ENCODE measurements around the gene TTC23. TPM values are rescaled to one million over a fixed set of nuclear protein-coding genes. Genes with fewer than 3 reads are reported as not detected.
"Not testable (repeated sequence)": the region's sequence is repeated elsewhere in the genome, so short reads cannot be mapped to it uniquely, and the experiment has no call there.

The TTC23 gene
- polyA plus RNA-seq, 10 donors: 14.4 to 24.3 (median 18.4) TPM

- no peak for DNase-seq
These were observed 127.5 kb downstream of the TTC23 start for GRCh38 chr15:99121691-99122410.

GRCh38 chr15:99121207-99121606 lies 128.2 kb downstream of the TTC23 start:
- no peak for DNase-seq

GRCh38 chr15:99120050-99120777 lies 129.2 kb downstream of the TTC23 start:
- DNase-seq: no peak

GRCh38 chr15:99118801-99119546 lies 130.4 kb downstream of the TTC23 start:
- peak in 1 of 3 donors; percentile 29 for DNase-seq

GRCh38 chr15:99118258-99118632 lies 131.1 kb downstream of the TTC23 start:
- no peak for DNase-seq

GRCh38 chr15:99117563-99118257 lies 131.7 kb downstream of the TTC23 start:
- no peak for DNase-seq

- no peak for DNase-seq
These were observed 132.3 kb downstream of the TTC23 start for GRCh38 chr15:99117111-99117510.

GRCh38 chr15:99115300-99116215 lies 133.8 kb downstream of the TTC23 start:
- no peak for DNase-seq

- no peak for DNase-seq
These were observed 134.7 kb downstream of the TTC23 start for GRCh38 chr15:99114511-99115299.

- no peak for DNase-seq
These were observed 135.7 kb downstream of the TTC23 start for GRCh38 chr15:99113547-99114271.

- DNase-seq: not testable (repeated sequence)
These were observed 137.7 kb downstream of the TTC23 start for GRCh38 chr15:99111641-99112040.

GRCh38 chr15:99110581-99111320 lies 138.6 kb downstream of the TTC23 start:
- DNase-seq: no peak

- DNase-seq: no peak
These were observed 139.3 kb downstream of the TTC23 start for GRCh38 chr15:99110093-99110492.

GRCh38 chr15:99109555-99110021 lies 139.8 kb downstream of the TTC23 start:
- DNase-seq: no peak

GRCh38 chr15:99108993-99109392 lies 140.4 kb downstream of the TTC23 start:
- DNase-seq: no peak

- peak in 1 of 3 donors; percentile 37 for DNase-seq
These were observed 142.8 kb downstream of the TTC23 start for GRCh38 chr15:99106417-99107220.

Data from muscle of back (tissue), 11 donors.